Stomach smooth muscle (tissue), 2 donors: Measurements from ENCODE around the gene CDH12.
"Not testable (repeated sequence)": the region's sequence is repeated elsewhere in the genome, so short reads cannot be mapped to it uniquely, and the experiment has no call there.

Experiments
- H3K27ac ChIP-seq: one replicate; pipeline ENCODE4 v1.7.0; 2013; ENCODE audit warnings: mild to moderate bottlenecking, low read length, inconsistent platforms
- H3K27me3 ChIP-seq, 2 donors: one replicate each; pipeline ENCODE4 v1.7.0; 2013; ENCODE audit warnings: low read length in 2 of 2; ENCODE audit not compliant: insufficient read depth in 2 of 2, control insufficient read depth in 1 of 2
- H3K36me3 ChIP-seq, 2 donors: one replicate each; pipeline ENCODE4 v1.7.0; 2013; ENCODE audit warnings: low read length in 2 of 2; ENCODE audit not compliant: control insufficient read depth in 2 of 2, insufficient read depth in 2 of 2
- H3K4me1 ChIP-seq: one replicate; pipeline ENCODE4 v1.7.0; 2013; ENCODE audit warnings: low read length; ENCODE audit not compliant: control insufficient read depth, insufficient read depth
- H3K4me3 ChIP-seq, 2 donors: one replicate each; pipeline ENCODE4 v1.7.0; 2013; ENCODE audit warnings: low read length in 2 of 2
- H3K9ac ChIP-seq, 2 donors: one replicate each; pipeline ENCODE4 v1.7.0; 2013; ENCODE audit warnings: low read length in 2 of 2, mild to moderate bottlenecking in 1 of 2
- H3K9me3 ChIP-seq, 2 donors: one replicate each; pipeline ENCODE4 v1.7.0; 2013; ENCODE audit warnings: low read length in 2 of 2; ENCODE audit not compliant: control insufficient read depth in 2 of 2
- donor health status: healthy.
- donor health status: Pancreatic carcinoma.

Gene CDH12

DNA sequence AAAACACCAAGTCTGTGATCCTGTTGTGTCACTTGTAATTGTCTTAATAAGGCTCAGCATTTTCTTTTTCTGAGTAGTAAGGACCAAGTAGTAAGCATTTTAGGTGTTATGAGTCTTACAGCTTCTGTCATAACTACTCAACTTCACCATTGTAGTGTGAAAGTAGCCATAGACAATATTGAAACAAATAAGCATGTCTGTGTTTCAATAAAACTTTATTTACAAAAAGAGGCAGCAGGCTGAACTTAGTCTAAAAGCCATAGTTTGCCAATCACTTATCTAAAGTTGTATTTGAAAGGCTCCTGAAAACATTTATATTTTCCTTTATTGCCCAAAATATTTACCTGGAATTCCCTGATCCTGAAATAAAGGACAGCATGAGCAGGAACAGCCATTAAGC, 796.1 kb downstream of the CDH12 start:
- no peaks in the 10 kb centered on the region for H3K9me3 ChIP-seq
- H3K36me3 ChIP-seq, result no peaks in the 10 kb centered on the region
- no peak overlapping the region for H3K4me3 ChIP-seq
- no peaks in the 10 kb centered on the region for H3K27me3 ChIP-seq
- no peak overlapping the region for H3K27ac ChIP-seq
- no peaks in the 10 kb centered on the region for H3K4me1 ChIP-seq
- no peak overlapping the region for H3K9ac ChIP-seq

DNA sequence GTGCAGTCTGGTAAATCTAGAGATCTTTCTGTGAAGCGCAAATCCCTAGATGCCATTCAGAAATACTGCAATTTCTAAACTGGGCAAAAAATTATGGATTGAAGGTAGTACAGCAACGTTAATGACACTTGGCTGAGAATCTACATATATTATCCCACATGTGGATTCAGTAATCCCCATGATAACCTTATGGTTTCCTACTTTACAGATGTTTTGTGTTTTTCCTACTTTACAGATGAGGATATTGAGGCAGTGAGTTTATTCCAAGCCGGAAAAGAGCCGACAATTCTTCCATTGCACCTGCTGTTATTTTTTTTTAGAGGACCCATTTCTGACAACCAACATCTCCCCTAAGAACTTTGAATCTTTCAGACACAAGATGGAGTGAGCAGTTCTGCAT, 796.5 kb downstream of the CDH12 start:
- no peak overlapping the region for H3K9ac ChIP-seq
- H3K27me3 ChIP-seq, result no peaks in the 10 kb centered on the region
- H3K4me3 ChIP-seq, result no peak overlapping the region
- H3K4me1 ChIP-seq, result no peaks in the 10 kb centered on the region
- H3K9me3 ChIP-seq, result no peaks in the 10 kb centered on the region
- no peak overlapping the region for H3K27ac ChIP-seq
- no peaks in the 10 kb centered on the region for H3K36me3 ChIP-seq

DNA sequence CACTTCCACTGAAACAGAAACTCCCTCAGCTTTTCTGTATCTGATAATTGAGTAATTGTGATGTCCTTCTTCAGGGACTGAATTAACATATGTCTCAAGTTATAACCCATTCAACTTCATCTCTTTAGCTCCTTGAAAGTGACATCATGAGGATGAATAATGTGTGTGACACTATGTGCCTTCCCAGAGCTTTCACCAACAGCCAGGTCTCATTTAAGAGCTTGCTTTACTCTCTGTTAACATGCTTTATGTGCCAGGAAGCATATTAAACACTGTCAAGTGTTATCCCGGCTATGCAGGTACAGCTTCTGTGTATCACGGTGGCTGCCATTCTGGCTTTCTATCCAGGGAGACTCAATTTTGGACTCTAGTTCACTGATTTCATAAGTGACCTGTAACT, 799.9 kb downstream of the CDH12 start:
- Histone ChIP-seq H3K9me3 (no peaks in the 10 kb centered on the region), H3K4me1 (no peaks in the 10 kb centered on the region), H3K4me3 (no peak overlapping the region), H3K27me3 (no peaks in the 10 kb centered on the region), H3K9ac (no peak overlapping the region), H3K27ac (no peak overlapping the region), H3K36me3 (no peaks in the 10 kb centered on the region)

DNA sequence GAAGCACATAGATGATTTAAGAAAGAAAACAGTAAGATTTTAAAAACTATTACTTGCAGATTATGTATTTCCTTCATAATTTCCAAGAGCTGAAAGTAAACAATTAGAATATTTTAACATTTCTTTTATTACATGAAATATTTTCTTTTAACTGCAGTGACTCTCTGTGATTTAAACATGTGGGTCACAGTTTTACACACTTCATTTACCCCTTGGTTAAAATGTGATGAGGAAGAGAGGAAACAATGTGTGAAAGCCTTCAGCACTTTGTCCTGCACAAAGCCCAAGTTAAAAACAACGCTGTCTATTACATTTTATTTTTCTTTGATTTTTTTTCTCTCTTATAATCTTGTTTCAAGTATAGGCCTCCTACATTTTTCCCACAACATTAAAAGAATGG, 801.3 kb downstream of the CDH12 start:
- Histone ChIP-seq H3K4me3 (no peak overlapping the region), H3K27ac (no peak overlapping the region), H3K4me1 (no peaks in the 10 kb centered on the region), H3K36me3 (no peaks in the 10 kb centered on the region), H3K9ac (no peak overlapping the region), H3K27me3 (no peaks in the 10 kb centered on the region), H3K9me3 (no peaks in the 10 kb centered on the region)

DNA sequence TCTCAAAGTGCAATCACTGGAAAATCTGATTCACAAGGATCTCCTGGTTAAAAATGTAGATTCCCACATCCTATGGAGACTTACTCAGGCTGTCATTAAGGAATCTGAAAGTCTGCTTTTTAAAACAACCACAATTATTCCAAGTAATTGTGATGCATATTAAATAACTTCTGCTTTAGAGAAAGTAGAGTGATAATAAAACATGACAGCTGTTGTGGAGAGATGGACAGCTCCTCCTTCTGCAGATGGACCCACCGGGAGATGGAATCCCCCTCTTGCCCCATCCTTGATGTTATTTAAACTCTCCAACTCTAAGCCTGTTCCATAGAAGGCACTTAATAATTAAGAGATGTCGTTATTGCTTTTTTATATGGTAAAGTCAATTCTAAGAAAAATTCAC, 802.2 kb downstream of the CDH12 start:
- no peak overlapping the region for H3K9ac ChIP-seq
- H3K4me1 ChIP-seq, result no peaks in the 10 kb centered on the region
- H3K36me3 ChIP-seq, result no peaks in the 10 kb centered on the region
- H3K9me3 ChIP-seq, result no peaks in the 10 kb centered on the region
- no peak overlapping the region for H3K4me3 ChIP-seq
- H3K27ac ChIP-seq, result no peak overlapping the region
- H3K27me3 ChIP-seq, result no peaks in the 10 kb centered on the region

DNA sequence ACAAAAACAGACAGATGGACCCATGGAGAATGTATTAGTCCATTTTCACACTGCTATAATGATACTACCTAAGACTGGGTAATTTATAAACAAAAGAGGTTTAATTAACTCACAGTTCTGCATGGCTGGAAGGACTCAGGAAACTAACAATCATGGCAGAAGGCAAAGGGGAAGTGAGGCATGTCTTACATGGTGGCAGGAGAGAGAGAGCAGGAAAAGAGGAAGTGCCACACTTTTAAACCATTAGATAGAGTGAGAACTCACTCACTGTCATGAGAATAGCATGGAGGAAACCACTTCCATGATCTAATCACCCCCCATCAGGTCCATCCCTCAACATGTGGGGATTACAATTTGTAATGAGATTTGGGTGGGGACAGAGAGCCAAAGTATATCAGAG, 808.9 kb downstream of the CDH12 start:
- H3K27ac ChIP-seq, result no peak overlapping the region
- no peaks in the 10 kb centered on the region for H3K9me3 ChIP-seq
- no peaks in the 10 kb centered on the region for H3K4me1 ChIP-seq
- no peaks in the 10 kb centered on the region for H3K27me3 ChIP-seq
- no peaks in the 10 kb centered on the region for H3K36me3 ChIP-seq
- no peak overlapping the region for H3K4me3 ChIP-seq
- no peak overlapping the region for H3K9ac ChIP-seq

DNA sequence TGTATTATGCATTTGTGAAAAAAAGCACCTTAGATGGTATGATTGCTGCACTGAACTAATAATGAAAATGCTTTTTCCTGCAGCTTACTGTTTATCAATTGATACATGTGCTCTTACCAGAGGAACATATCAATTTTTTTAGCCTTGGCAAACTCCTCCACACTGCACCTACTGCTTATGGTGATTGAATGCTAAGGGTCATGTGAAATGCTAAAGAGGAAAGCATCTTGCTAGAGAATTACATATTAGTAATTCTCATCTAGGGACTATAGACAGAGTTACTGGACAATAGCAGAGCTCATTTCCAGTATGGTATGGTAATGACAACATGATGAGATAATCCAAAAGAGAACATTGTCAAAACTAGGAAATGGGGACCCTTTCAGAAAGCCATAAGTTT, 817.1 kb downstream of the CDH12 start:
- Histone ChIP-seq H3K4me3 (no peak overlapping the region), H3K9ac (no peak overlapping the region), H3K27me3 (no peaks in the 10 kb centered on the region), H3K4me1 (no peaks in the 10 kb centered on the region), H3K9me3 (peaks cover 0 to 6% of the 10 kb centered on the region in 2 donors), H3K36me3 (no peaks in the 10 kb centered on the region), H3K27ac (no peak overlapping the region)

DNA sequence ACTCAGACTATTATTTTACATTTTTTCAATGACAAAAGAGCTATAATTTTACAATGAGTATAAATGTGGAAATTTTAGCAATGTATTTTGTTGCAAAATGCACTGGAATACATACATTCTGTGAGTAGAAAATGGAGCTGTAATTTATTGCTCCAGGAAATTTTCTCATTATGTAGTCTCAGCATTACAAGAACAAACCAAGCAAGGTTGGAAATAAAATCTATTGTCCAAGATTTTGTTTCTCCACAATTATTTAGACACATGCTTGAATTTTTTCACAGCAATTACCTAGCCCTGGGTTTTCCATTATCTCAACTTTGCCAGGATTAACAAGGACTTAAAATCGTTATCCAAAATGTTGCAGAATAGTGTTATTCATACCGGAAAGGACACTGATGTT, 820.1 kb downstream of the CDH12 start:
- no peak overlapping the region for H3K27ac ChIP-seq
- H3K4me1 ChIP-seq, result no peaks in the 10 kb centered on the region
- H3K27me3 ChIP-seq, result no peaks in the 10 kb centered on the region
- H3K9me3 ChIP-seq, result peaks cover 0 to 3% of the 10 kb centered on the region in 2 donors
- H3K36me3 ChIP-seq, result no peaks in the 10 kb centered on the region
- no peak overlapping the region for H3K4me3 ChIP-seq
- H3K9ac ChIP-seq, result no peak overlapping the region

DNA sequence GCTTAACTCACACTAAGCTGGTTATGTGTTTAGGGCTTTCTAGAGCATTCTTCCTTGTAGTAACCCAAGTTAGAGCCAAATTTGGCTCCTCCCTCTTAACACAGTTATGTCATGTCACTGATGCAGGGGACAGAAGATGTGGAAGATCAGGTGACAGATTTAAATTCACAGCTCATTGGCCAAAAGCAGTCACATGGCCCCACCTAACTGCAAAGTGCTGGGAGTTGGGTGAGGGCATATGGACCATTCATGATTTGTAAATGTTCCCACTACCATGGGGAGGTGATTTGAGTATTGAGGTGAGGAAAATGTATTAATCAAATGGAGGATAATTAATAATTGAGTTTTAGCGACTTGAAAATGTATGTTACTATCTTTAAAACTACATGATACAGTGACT, 829.4 kb downstream of the CDH12 start:
- Histone ChIP-seq H3K9ac (no peak overlapping the region), H3K36me3 (no peaks in the 10 kb centered on the region), H3K27me3 (no peaks in the 10 kb centered on the region), H3K4me1 (no peaks in the 10 kb centered on the region), H3K9me3 (no peaks in the 10 kb centered on the region), H3K4me3 (no peak overlapping the region), H3K27ac (no peak overlapping the region)

DNA sequence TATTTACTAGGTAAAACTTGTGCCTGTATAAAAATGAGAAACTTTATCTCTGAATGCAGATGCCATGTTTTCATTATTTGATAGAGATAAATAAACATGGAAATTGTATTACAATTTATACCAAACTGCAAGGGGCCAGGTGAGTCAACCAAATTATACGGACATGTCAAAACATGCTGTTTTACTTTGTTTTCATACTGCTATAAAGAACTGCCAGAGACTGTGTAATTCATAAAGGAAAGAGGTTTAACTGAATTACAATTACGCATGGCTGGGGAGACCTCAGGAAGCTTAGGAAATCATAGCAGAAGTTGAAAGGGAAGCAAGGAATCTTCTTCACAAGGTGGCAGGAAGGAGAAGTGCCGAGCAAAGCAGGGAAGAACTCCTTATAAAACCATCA, 840.3 kb downstream of the CDH12 start:
- H3K9ac ChIP-seq, H3K4me1 ChIP-seq, H3K27ac ChIP-seq, H3K36me3 ChIP-seq, H3K27me3 ChIP-seq, H3K9me3 ChIP-seq, H3K4me3 ChIP-seq: not testable (repeated sequence)

DNA sequence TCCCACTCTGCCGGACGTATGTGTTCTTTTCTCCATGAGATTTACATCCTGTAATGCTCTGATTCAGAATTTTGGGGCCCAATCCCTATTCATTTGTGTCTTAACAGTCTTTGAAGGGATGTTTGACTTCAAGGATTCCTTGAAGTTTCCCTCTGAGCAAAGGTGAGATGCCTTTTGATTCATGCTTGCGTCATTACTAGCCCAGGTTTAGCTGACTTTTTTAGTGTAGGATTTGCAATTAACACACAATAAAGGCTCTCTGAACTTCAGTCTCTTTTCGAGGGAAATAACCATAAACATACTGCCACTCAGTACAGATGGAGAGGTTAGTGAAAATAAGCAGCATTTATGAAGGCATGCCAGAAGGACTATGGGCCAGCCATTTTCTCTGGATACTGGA, 842.3 kb downstream of the CDH12 start:
- not testable (repeated sequence) for H3K4me3 ChIP-seq, H3K4me1 ChIP-seq, H3K36me3 ChIP-seq, H3K9me3 ChIP-seq, H3K27me3 ChIP-seq, H3K27ac ChIP-seq, H3K9ac ChIP-seq

DNA sequence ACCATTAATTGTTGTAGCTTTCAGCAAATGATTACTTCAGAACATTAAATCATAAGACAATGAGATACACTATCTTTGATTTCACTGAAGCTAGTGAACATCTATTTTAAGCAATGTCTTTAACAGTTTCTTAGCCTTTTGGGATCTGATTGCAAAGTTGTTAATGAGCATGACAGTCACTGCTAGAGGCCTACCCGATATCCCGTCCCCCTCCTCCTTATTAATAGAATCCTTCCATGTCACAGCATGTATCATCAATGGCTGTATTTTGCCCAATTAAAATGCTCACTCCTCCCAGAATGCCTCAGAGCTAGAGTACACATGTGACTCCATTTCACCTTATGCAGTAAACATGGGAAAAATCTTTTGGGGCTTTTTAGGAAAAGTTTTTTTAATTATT, 852.0 kb downstream of the CDH12 start:
- H3K27me3 ChIP-seq, H3K4me3 ChIP-seq, H3K9ac ChIP-seq, H3K27ac ChIP-seq, H3K4me1 ChIP-seq, H3K36me3 ChIP-seq, H3K9me3 ChIP-seq: not testable (repeated sequence)
